HG03575 (cell line): ENCODE data around the gene LRRC26.
A peak's percentile ranks its signal among the peaks of the same experiment; 100 is the strongest.

ENCODE experiments used
- ATAC-seq: cut with Tn5 transposase; IDR thresholded peaks from one replicate; pipeline ENCODE4 v1.9.1; 2021; ENCODE audit not compliant: unreplicated experiment, insufficient number of reproducible peaks, low FRiP score; ENCODE audit errors: extremely low read depth

LRRC26 gene

GRCh38 chr9:137200311-137201204 is 30.7 kb upstream of the LRRC26 start, which contains the start of gene TPRN:
TPRN (minus strand) TSS chr9:137200741; CDS start chr9:137200711, 30 bp downstream.
- peak; percentile 60 for ATAC-seq

GRCh38 chr9:137199411-137200121 is 29.7 kb upstream of the LRRC26 start:
- no peak for ATAC-seq

- ATAC-seq, result no peak
Observed at GRCh38 chr9:137198902-137199283, 29.0 kb upstream of the LRRC26 start.

GRCh38 chr9:137198051-137198901 is 28.4 kb upstream of the LRRC26 start:
- no peak for ATAC-seq

GRCh38 chr9:137195525-137196220 is 25.8 kb upstream of the LRRC26 start:
- ATAC-seq, result no peak

GRCh38 chr9:137194909-137195308 is 25.1 kb upstream of the LRRC26 start:
- no peak for ATAC-seq

- ATAC-seq, result no peak
Observed at GRCh38 chr9:137194388-137194787, 24.5 kb upstream of the LRRC26 start.

- ATAC-seq, result no peak
Observed at GRCh38 chr9:137193771-137194170, 23.9 kb upstream of the LRRC26 start.

GRCh38 chr9:137192859-137193258 is 23.0 kb upstream of the LRRC26 start:
- ATAC-seq, result no peak

- no peak for ATAC-seq
Observed at GRCh38 chr9:137192448-137192780, 22.6 kb upstream of the LRRC26 start.

GRCh38 chr9:137191691-137192447 is 22.0 kb upstream of the LRRC26 start:
- no peak for ATAC-seq

- no peak for ATAC-seq
Observed at GRCh38 chr9:137191245-137191644, 21.4 kb upstream of the LRRC26 start.

GRCh38 chr9:137190315-137190856 is 20.5 kb upstream of the LRRC26 start:
- no peak for ATAC-seq

GRCh38 chr9:137189297-137190295 is 19.7 kb upstream of the LRRC26 start:
- ATAC-seq, result no peak

GRCh38 chr9:137188490-137189296 is 18.8 kb upstream of the LRRC26 start, which contains the start of the genes ANAPC2 and SSNA1:
ANAPC2 (minus strand) TSS chr9:137188560; CDS start chr9:137188532, 28 bp downstream.
SSNA1 (plus strand) TSS chr9:137188676; CDS start chr9:137188727, 51 bp downstream.
- ATAC-seq, result no peak

GRCh38 chr9:137188086-137188489 is 18.2 kb upstream of the LRRC26 start:
- ATAC-seq, result no peak
